NT2/D1 (cell line): Measurements from ENCODE around the gene PKDCC.

Experiments used
- DNase-seq: peaks from one replicate; pipeline ENCODE4 v3.0.0-alpha.2; 2011; ENCODE audit warnings: low read depth, low spot score
- H3K27me3 ChIP-seq: 2 replicates; pipeline ENCODE4 v1.6.0; 2011; ENCODE audit warnings: mild to moderate bottlenecking; ENCODE audit not compliant: insufficient read length, insufficient read depth
- H3K36me3 ChIP-seq: 2 replicates; pipeline ENCODE4 v1.6.1; 2011; ENCODE audit warnings: mild to moderate bottlenecking, low read length, mixed read lengths; ENCODE audit not compliant: insufficient read depth, insufficient read length
- H3K4me1 ChIP-seq: 2 replicates; pipeline ENCODE4 v1.5.1; 2011; ENCODE audit not compliant: insufficient read depth, insufficient read length
- H3K4me3 ChIP-seq: 2 replicates; pipeline ENCODE4 v1.5.1; 2011; ENCODE audit warnings: low read depth; ENCODE audit not compliant: insufficient read length
- H3K9ac ChIP-seq: 2 replicates; pipeline ENCODE4 v1.6.0; 2011; ENCODE audit warnings: low read depth; ENCODE audit not compliant: insufficient read length
- H3K9me3 ChIP-seq: 2 replicates; pipeline ENCODE4 v1.5.1; 2011; ENCODE audit warnings: mild to moderate bottlenecking, low read length; ENCODE audit not compliant: insufficient read depth
- SUZ12 ChIP-seq: IDR thresholded peaks from 2 replicates; pipeline ENCODE4 v1.6.1; 2011; ENCODE audit not compliant: insufficient read length, insufficient read depth; ENCODE audit errors: extremely low read depth
- YY1 ChIP-seq: IDR thresholded peaks from 2 replicates; pipeline ENCODE4 v1.6.1; 2011; ENCODE audit not compliant: insufficient read length, insufficient read depth
- ZNF274 ChIP-seq: IDR thresholded peaks from 2 replicates; pipeline ENCODE4 v1.6.1; 2011; ENCODE audit warnings: mild to moderate bottlenecking, low read depth, low read length

PKDCC gene

DNA sequence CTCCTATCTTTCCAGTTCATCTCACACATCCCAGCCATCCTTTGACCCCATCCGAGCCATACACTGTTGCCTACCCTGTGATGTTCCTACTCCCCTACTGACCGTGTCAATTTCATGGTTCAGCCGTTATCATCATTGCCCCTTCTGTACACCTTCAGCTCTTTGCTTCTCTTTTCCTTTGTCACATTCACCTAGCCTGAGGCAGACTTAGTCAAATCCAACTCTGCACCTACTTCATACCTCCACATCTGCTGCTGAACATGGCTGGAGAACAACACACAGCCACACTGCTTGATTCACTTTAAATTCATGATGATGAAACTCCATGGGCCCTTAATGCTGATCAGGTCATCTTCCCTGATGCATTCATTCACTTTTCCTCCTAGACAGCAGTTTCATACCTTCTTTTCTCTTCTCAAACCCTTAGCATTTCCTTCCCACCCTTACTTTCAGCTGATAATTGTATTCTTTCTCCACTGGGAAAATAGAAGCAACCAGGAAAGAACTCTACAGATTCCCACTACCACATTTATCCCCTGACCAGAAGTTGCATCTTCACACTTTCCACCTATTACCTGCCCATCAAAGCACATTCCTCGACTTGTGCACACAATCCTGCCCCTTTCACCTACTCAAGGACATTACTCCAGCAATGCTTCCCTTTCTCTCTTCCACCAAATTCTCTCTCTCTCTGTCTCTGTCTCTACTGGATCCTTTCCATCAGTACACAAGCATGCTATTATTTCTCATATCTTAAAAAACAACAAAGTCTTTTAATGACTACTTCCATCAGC is 59.6 kb downstream of the PKDCC start:
- no peak for DNase-seq
- TF ChIP-seq YY1 (no peak), ZNF274 (no peak), SUZ12 (no peak)
- peaks cover 34% of the 10 kb centered on the region for H3K27me3 ChIP-seq
- H3K36me3 ChIP-seq: no peaks in the 10 kb centered on the region
- H3K9me3 ChIP-seq: no peaks in the 10 kb centered on the region
- no peak overlapping the region for H3K4me3 ChIP-seq
- peaks cover 2% of the 10 kb centered on the region for H3K4me1 ChIP-seq
- no peak overlapping the region for H3K9ac ChIP-seq
